Measurements from ENCODE around the gene SYCP2L. TPM values are rescaled to one million over a fixed set of nuclear protein-coding genes. Genes with fewer than 3 reads are reported as not detected.

SYCP2L gene
- total RNA-seq, 1 donor from 2014 or later: 6.4 TPM

GRCh38 chr6:10873374-10873773 lies 13.5 kb upstream of the SYCP2L start:
- H2AFZ ChIP-seq (ENCODE audit: low read depth, low read length): no peak overlapping the region
- Mint-ChIP-seq H3K4me3 (ENCODE audit: unreplicated experiment) (no peak overlapping the region), H3K27me3 (ENCODE audit: low read depth, unreplicated experiment) (peaks cover 11% of the 10 kb centered on the region), H3K4me1 (ENCODE audit: low read depth, unreplicated experiment) (no peaks in the 10 kb centered on the region), H3K27ac (ENCODE audit: unreplicated experiment) (no peak overlapping the region), H3K9me3 (ENCODE audit: unreplicated experiment) (no peaks in the 10 kb centered on the region), H3K36me3 (ENCODE audit: low read depth, unreplicated experiment) (no peaks in the 10 kb centered on the region)
- H3K27me3 ChIP-seq (ENCODE audit: insufficient read depth, low read length): peaks cover 8% of the 10 kb centered on the region
- H3K9ac ChIP-seq (ENCODE audit: low read length): no peak overlapping the region
- no peak overlapping the region for H3K4me3 ChIP-seq (ENCODE audit: insufficient read depth, low read depth, low read length)
- no peak for FAIRE-seq
- H4K20me1 ChIP-seq (ENCODE audit: insufficient read depth, low read length): no peaks in the 10 kb centered on the region
- H3K4me2 ChIP-seq (ENCODE audit: low read length): no peak overlapping the region
- H3K9me3 ChIP-seq (ENCODE audit: insufficient read depth, low read depth, low read length): no peaks in the 10 kb centered on the region
- no peaks in the 10 kb centered on the region for H3K79me2 ChIP-seq (ENCODE audit: insufficient read depth, low read length)
- no peak for DNase-seq (ENCODE audit: low read depth)
- H3K36me3 ChIP-seq (ENCODE audit: insufficient read depth, low read length): no peaks in the 10 kb centered on the region
- TF ChIP-seq EZH2 (IDR thresholded peaks at IDR 0.05; ENCODE audit: insufficient read depth, low read length) (no peak), CTCF (IDR thresholded peaks at IDR 0.05; ENCODE audit: insufficient read depth, low read depth, low read length) (no peak)
- no peak overlapping the region for H3K27ac ChIP-seq (ENCODE audit: low read depth, low read length)
- H3K4me1 ChIP-seq (ENCODE audit: insufficient read depth, low read length): no peaks in the 10 kb centered on the region

- H3K27me3 ChIP-seq (ENCODE audit: insufficient read depth, low read length): peaks cover 9% of the 10 kb centered on the region
- H3K9me3 ChIP-seq (ENCODE audit: insufficient read depth, low read depth, low read length): no peaks in the 10 kb centered on the region
- no peak overlapping the region for H3K27ac Mint-ChIP-seq (ENCODE audit: unreplicated experiment)
- no peaks in the 10 kb centered on the region for H3K36me3 ChIP-seq (ENCODE audit: insufficient read depth, low read length)
- no peaks in the 10 kb centered on the region for H4K20me1 ChIP-seq (ENCODE audit: insufficient read depth, low read length)
- peaks cover 18% of the 10 kb centered on the region for H3K27me3 Mint-ChIP-seq (ENCODE audit: low read depth, unreplicated experiment)
- no peaks in the 10 kb centered on the region for H3K36me3 Mint-ChIP-seq (ENCODE audit: low read depth, unreplicated experiment)
- H3K9me3 Mint-ChIP-seq (ENCODE audit: unreplicated experiment): no peaks in the 10 kb centered on the region
- H3K4me1 Mint-ChIP-seq (ENCODE audit: low read depth, unreplicated experiment): no peaks in the 10 kb centered on the region
- FAIRE-seq (no peak), DNase-seq (ENCODE audit: low read depth) (no peak)
- H3K4me2 ChIP-seq (ENCODE audit: low read length): no peak overlapping the region
- H3K4me1 ChIP-seq (ENCODE audit: insufficient read depth, low read length): no peaks in the 10 kb centered on the region
- no peaks in the 10 kb centered on the region for H3K79me2 ChIP-seq (ENCODE audit: insufficient read depth, low read length)
- no peak overlapping the region for H2AFZ ChIP-seq (ENCODE audit: low read depth, low read length)
- H3K4me3 Mint-ChIP-seq (ENCODE audit: unreplicated experiment): no peak overlapping the region
- TF ChIP-seq EZH2 (IDR thresholded peaks at IDR 0.05; ENCODE audit: insufficient read depth, low read length) (no peak), CTCF (IDR thresholded peaks at IDR 0.05; ENCODE audit: insufficient read depth, low read depth, low read length) (no peak)
- H3K27ac ChIP-seq (ENCODE audit: low read depth, low read length): no peak overlapping the region
- H3K4me3 ChIP-seq (ENCODE audit: insufficient read depth, low read depth, low read length): no peak overlapping the region
- no peak overlapping the region for H3K9ac ChIP-seq (ENCODE audit: low read length)
Measured at GRCh38 chr6:10874207-10874606, 12.6 kb upstream of the SYCP2L start.

- Histone ChIP-seq H3K9ac (ENCODE audit: low read length) (no peak overlapping the region), H4K20me1 (ENCODE audit: insufficient read depth, low read length) (no peaks in the 10 kb centered on the region), H2AFZ (ENCODE audit: low read depth, low read length) (no peak overlapping the region), H3K9me3 (ENCODE audit: insufficient read depth, low read depth, low read length) (no peaks in the 10 kb centered on the region), H3K27me3 (ENCODE audit: insufficient read depth, low read length) (peaks cover 13% of the 10 kb centered on the region), H3K4me1 (ENCODE audit: insufficient read depth, low read length) (no peaks in the 10 kb centered on the region), H3K79me2 (ENCODE audit: insufficient read depth, low read length) (no peaks in the 10 kb centered on the region), H3K4me2 (ENCODE audit: low read length) (no peak overlapping the region), H3K4me3 (ENCODE audit: insufficient read depth, low read depth, low read length) (no peak overlapping the region), H3K36me3 (ENCODE audit: insufficient read depth, low read length) (no peaks in the 10 kb centered on the region), H3K27ac (ENCODE audit: low read depth, low read length) (no peak overlapping the region)
- Mint-ChIP-seq H3K36me3 (ENCODE audit: low read depth, unreplicated experiment) (no peaks in the 10 kb centered on the region), H3K27ac (ENCODE audit: unreplicated experiment) (no peak overlapping the region), H3K9me3 (ENCODE audit: unreplicated experiment) (no peaks in the 10 kb centered on the region), H3K27me3 (ENCODE audit: low read depth, unreplicated experiment) (peaks cover 24% of the 10 kb centered on the region), H3K4me1 (ENCODE audit: low read depth, unreplicated experiment) (no peaks in the 10 kb centered on the region), H3K4me3 (ENCODE audit: unreplicated experiment) (no peak overlapping the region)
- TF ChIP-seq EZH2 (IDR thresholded peaks at IDR 0.05; ENCODE audit: insufficient read depth, low read length): no peak
- TF ChIP-seq CTCF (IDR thresholded peaks at IDR 0.05; ENCODE audit: insufficient read depth, low read depth, low read length): no peak
- FAIRE-seq (no peak), DNase-seq (ENCODE audit: low read depth) (no peak)
Measured at GRCh38 chr6:10875026-10875425, 11.8 kb upstream of the SYCP2L start.
